Measurements from ENCODE around the gene ZNF714. TPM values are rescaled to one million over a fixed set of nuclear protein-coding genes. Genes with fewer than 3 reads are reported as not detected.

The ZNF714 gene
- total RNA-seq, 1 experiment from 2014 or later: 13.2 TPM

GRCh38 chr19:21158523-21159135 is 76.6 kb downstream of the ZNF714 start:
- CTCF ChIA-PET: no interaction called here
- DNase-seq: no peak
- Mint-ChIP-seq H3K4me1 (ENCODE audit: low read depth, unreplicated experiment) (no peaks in the 10 kb centered on the region), H3K27me3 (ENCODE audit: insufficient read depth, unreplicated experiment) (no peaks in the 10 kb centered on the region), H3K4me3 (ENCODE audit: unreplicated experiment) (no peak overlapping the region), H3K9me3 (ENCODE audit: unreplicated experiment) (no peaks in the 10 kb centered on the region), H3K27ac (ENCODE audit: unreplicated experiment) (no peak overlapping the region), H3K36me3 (ENCODE audit: insufficient read depth, unreplicated experiment) (peaks cover 32% of the 10 kb centered on the region)
- BruUV-seq (replicated peaks): no TSS peak
- Histone ChIP-seq H3K4me3 (ENCODE audit: low read depth, low read length) (no peak overlapping the region), H3K36me3 (ENCODE audit: control insufficient read depth, insufficient read depth, low read length) (no peaks in the 10 kb centered on the region; the same call in none of the 2 replicates), H3K9me3 (0 out of 2 replicates have a peak, but pooled peaks cover 5% of the 10 kb centered on the region), H3K27me3 (replicated peaks; ENCODE audit: control insufficient read depth, insufficient read depth, low read length) (no peaks in the 10 kb centered on the region), H3K4me1 (no peaks in the 10 kb centered on the region)
- intact Hi-C loops (cut with micrococcal nuclease; ENCODE audit: unreplicated experiment): no loop called here
- POLR2A ChIA-PET: no interaction called here
- no peak for TF ChIP-seq CTCF (IDR thresholded peaks at IDR 0.05; ENCODE audit: insufficient read depth in 1 of 2, low read depth in 1 of 2, low read length in 1 of 2, severe bottlenecking in 1 of 2, unreplicated experiment in 1 of 2)

GRCh38 chr19:21164541-21164940 is 82.5 kb downstream of the ZNF714 start:
- Histone ChIP-seq H3K4me1 (no peaks in the 10 kb centered on the region), H3K36me3 (ENCODE audit: control insufficient read depth, insufficient read depth, low read length) (no peaks in the 10 kb centered on the region; the same call in 1 of the 2 replicates), H3K4me3 (ENCODE audit: low read depth, low read length) (no peak overlapping the region), H3K27me3 (replicated peaks; ENCODE audit: control insufficient read depth, insufficient read depth, low read length) (no peaks in the 10 kb centered on the region), H3K9me3 (no peaks in the 10 kb centered on the region)
- Mint-ChIP-seq H3K9me3 (ENCODE audit: unreplicated experiment) (no peaks in the 10 kb centered on the region), H3K4me3 (ENCODE audit: unreplicated experiment) (no peak overlapping the region), H3K27me3 (ENCODE audit: insufficient read depth, unreplicated experiment) (no peaks in the 10 kb centered on the region), H3K4me1 (ENCODE audit: low read depth, unreplicated experiment) (no peaks in the 10 kb centered on the region), H3K27ac (ENCODE audit: unreplicated experiment) (no peak overlapping the region), H3K36me3 (ENCODE audit: insufficient read depth, unreplicated experiment) (peaks cover 47% of the 10 kb centered on the region)
- intact Hi-C loops (cut with micrococcal nuclease; ENCODE audit: unreplicated experiment): no loop called here
- BruUV-seq (replicated peaks): no TSS peak
- CTCF ChIA-PET: no interaction called here
- POLR2A ChIA-PET: no interaction called here
- no peak for DNase-seq
- TF ChIP-seq CTCF (IDR thresholded peaks at IDR 0.05; ENCODE audit: insufficient read depth in 1 of 2, low read depth in 1 of 2, low read length in 1 of 2, severe bottlenecking in 1 of 2, unreplicated experiment in 1 of 2): no peak

GRCh38 chr19:21166436-21166835 is 84.4 kb downstream of the ZNF714 start:
- Mint-ChIP-seq H3K4me3 (ENCODE audit: unreplicated experiment) (no peak overlapping the region), H3K27me3 (ENCODE audit: insufficient read depth, unreplicated experiment) (no peaks in the 10 kb centered on the region), H3K9me3 (ENCODE audit: unreplicated experiment) (no peaks in the 10 kb centered on the region), H3K4me1 (ENCODE audit: low read depth, unreplicated experiment) (no peaks in the 10 kb centered on the region), H3K36me3 (ENCODE audit: insufficient read depth, unreplicated experiment) (peaks cover 54% of the 10 kb centered on the region), H3K27ac (ENCODE audit: unreplicated experiment) (no peak overlapping the region)
- Histone ChIP-seq H3K9me3 (no peaks in the 10 kb centered on the region), H3K36me3 (ENCODE audit: control insufficient read depth, insufficient read depth, low read length) (no peaks in the 10 kb centered on the region; the same call in 1 of the 2 replicates), H3K4me1 (no peaks in the 10 kb centered on the region), H3K27me3 (replicated peaks; ENCODE audit: control insufficient read depth, insufficient read depth, low read length) (no peaks in the 10 kb centered on the region), H3K4me3 (ENCODE audit: low read depth, low read length) (no peak overlapping the region)
- CTCF ChIA-PET: no interaction called here
- POLR2A ChIA-PET: no interaction called here
- DNase-seq: no peak
- intact Hi-C loops (cut with micrococcal nuclease; ENCODE audit: unreplicated experiment): no loop called here
- no TSS peak for BruUV-seq (replicated peaks)
- TF ChIP-seq CTCF (IDR thresholded peaks at IDR 0.05; ENCODE audit: insufficient read depth in 1 of 2, low read depth in 1 of 2, low read length in 1 of 2, severe bottlenecking in 1 of 2, unreplicated experiment in 1 of 2): no peak

Other genes with a start within 250 kb of the ZNF714 start
- gene ZNF85, start 159.0 kb upstream of the ZNF714 start, total RNA-seq (2022): not detected in 2 replicates
- 9.5 and 11.1 TPM in 2 replicates for gene ZNF430, start 61.5 kb upstream of the ZNF714 start, total RNA-seq (2022)
- gene ZNF431, start 59.8 kb downstream of the ZNF714 start, total RNA-seq (2022): 17.9 TPM in 2 replicates
- 8.8 and 10.0 TPM in 2 replicates for gene ZNF708, start 247.2 kb downstream of the ZNF714 start, total RNA-seq (2022)